IMR-90 (cell line): ENCODE results near the gene USP35.

Source experiments
- BHLHE40 ChIP-seq: fragments of 150-350 bp; IDR thresholded peaks from 2 replicates; pipeline ENCODE4 v1.6.1; 2016; ENCODE audit warnings: mild to moderate bottlenecking, low read depth, low read length
- CEBPB ChIP-seq: IDR thresholded peaks from 2 replicates; pipeline ENCODE4 v1.6.1; 2012; ENCODE audit warnings: low read depth, low read length, improper control_type of control experiment
- MAFK ChIP-seq: IDR thresholded peaks from 2 replicates; pipeline ENCODE4 v1.6.1; 2012; ENCODE audit warnings: low read depth, low read length, improper control_type of control experiment
- MAZ ChIP-seq: IDR thresholded peaks from 2 replicates; pipeline ENCODE4 v1.6.1; 2012; ENCODE audit warnings: low read depth, mild to moderate bottlenecking, low read length, improper control_type of control experiment, moderate library complexity, borderline replicate concordance
- NFE2L2 ChIP-seq: fragments of 150-350 bp; IDR thresholded peaks from 2 replicates; pipeline ENCODE4 v1.6.1; 2016; ENCODE audit warnings: low read depth, mild to moderate bottlenecking, low read length
- POLR2A ChIP-seq: IDR thresholded peaks from 2 replicates; pipeline ENCODE4 v1.6.1; 2012; ENCODE audit warnings: mild to moderate bottlenecking, low read depth, low read length
- RAD21 ChIP-seq: IDR thresholded peaks from 2 replicates; pipeline ENCODE4 v1.6.1; 2012; ENCODE audit warnings: low read length, improper control_type of control experiment
- RCOR1 ChIP-seq: IDR thresholded peaks from 2 replicates; pipeline ENCODE4 v1.6.1; 2012; ENCODE audit warnings: mild to moderate bottlenecking, low read length, improper control_type of control experiment; ENCODE audit not compliant: insufficient replicate concordance
- RFX5 ChIP-seq: IDR thresholded peaks from 2 replicates; pipeline ENCODE4 v1.8.0; 2012; ENCODE audit warnings: low read depth, mild to moderate bottlenecking, low read length, moderate library complexity
- SMC3 ChIP-seq: fragments of 150-350 bp; IDR thresholded peaks from 2 replicates; pipeline ENCODE4 v1.6.1; 2016; ENCODE audit warnings: low read depth, mild to moderate bottlenecking, antibody characterized with exemption, low read length, moderate library complexity
- TF ChIP-seq, protein P1 (sequence below): conservative IDR thresholded peaks from 2 replicates; pipeline ENCODE4 v1.5.1; 2012; ENCODE audit warnings: mild to moderate bottlenecking, low read depth, low read length, improper control_type of control experiment
- TF ChIP-seq, protein P2 (sequence below): fragments of 150-350 bp; IDR thresholded peaks from 2 replicates; pipeline ENCODE4 v1.6.1; 2016; ENCODE audit warnings: low read depth, mild to moderate bottlenecking, low read length, moderate library complexity, borderline replicate concordance

DNA sequence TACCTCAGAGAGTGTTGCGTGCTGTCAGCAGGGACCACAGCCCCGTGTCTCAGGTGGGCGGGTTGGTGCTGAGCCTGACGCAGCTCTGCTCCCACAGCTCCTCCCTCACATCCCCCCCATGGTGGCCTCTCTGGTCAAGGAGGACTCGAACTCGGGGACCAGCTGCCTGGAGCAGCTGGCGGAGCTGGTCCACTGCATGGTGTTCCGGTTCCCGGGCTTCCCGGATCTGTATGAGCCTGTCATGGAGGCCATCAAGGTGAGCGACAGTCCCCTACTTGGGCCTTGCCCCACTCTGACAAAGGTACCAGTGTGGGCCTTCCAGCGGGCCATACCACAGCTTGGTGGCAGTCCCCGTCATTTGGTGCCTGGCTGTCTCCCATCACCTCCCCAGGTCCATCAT, 11.8 kb downstream of the USP35 start:
- TF ChIP-seq POLR2A (no peak), RCOR1 (no peak), RAD21 (no peak), RFX5 (no peak), CEBPB (no peak), NFE2L2 (no peak), MAFK (no peak), MAZ (no peak), BHLHE40 (no peak), SMC3 (no peak)
- TF ChIP-seq, protein P1, sequence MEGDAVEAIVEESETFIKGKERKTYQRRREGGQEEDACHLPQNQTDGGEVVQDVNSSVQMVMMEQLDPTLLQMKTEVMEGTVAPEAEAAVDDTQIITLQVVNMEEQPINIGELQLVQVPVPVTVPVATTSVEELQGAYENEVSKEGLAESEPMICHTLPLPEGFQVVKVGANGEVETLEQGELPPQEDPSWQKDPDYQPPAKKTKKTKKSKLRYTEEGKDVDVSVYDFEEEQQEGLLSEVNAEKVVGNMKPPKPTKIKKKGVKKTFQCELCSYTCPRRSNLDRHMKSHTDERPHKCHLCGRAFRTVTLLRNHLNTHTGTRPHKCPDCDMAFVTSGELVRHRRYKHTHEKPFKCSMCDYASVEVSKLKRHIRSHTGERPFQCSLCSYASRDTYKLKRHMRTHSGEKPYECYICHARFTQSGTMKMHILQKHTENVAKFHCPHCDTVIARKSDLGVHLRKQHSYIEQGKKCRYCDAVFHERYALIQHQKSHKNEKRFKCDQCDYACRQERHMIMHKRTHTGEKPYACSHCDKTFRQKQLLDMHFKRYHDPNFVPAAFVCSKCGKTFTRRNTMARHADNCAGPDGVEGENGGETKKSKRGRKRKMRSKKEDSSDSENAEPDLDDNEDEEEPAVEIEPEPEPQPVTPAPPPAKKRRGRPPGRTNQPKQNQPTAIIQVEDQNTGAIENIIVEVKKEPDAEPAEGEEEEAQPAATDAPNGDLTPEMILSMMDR: no peak
- TF ChIP-seq, protein P2, sequence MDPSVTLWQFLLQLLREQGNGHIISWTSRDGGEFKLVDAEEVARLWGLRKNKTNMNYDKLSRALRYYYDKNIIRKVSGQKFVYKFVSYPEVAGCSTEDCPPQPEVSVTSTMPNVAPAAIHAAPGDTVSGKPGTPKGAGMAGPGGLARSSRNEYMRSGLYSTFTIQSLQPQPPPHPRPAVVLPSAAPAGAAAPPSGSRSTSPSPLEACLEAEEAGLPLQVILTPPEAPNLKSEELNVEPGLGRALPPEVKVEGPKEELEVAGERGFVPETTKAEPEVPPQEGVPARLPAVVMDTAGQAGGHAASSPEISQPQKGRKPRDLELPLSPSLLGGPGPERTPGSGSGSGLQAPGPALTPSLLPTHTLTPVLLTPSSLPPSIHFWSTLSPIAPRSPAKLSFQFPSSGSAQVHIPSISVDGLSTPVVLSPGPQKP: no peak
